Kidney epithelial cell (primary cell): ENCODE data around the gene CRYBA4. TPM values are rescaled to one million over a fixed set of nuclear protein-coding genes. Genes with fewer than 3 reads are reported as not detected.

Source experiments
- DNase-seq: peaks from one replicate; pipeline ENCODE4 v3.0.0-alpha.2; 2010; ENCODE audit warnings: low read depth
- H3K27me3 ChIP-seq: 2 replicates; pipeline ENCODE4 v1.6.0; 2011; ENCODE audit warnings: low read length; ENCODE audit not compliant: control insufficient read depth, insufficient read depth
- H3K36me3 ChIP-seq: 2 replicates; pipeline ENCODE4 v1.5.1; 2011; ENCODE audit warnings: low read length; ENCODE audit not compliant: control insufficient read depth, insufficient read depth
- H3K4me3 ChIP-seq: 2 replicates; pipeline ENCODE4 v1.5.1; 2011; ENCODE audit warnings: low read depth, mild to moderate bottlenecking, control low read depth, low read length
- CTCF ChIP-seq: IDR thresholded peaks from 2 replicates; pipeline ENCODE4 v1.5.1; 2011; ENCODE audit warnings: mild to moderate bottlenecking, moderate library complexity, low read length, control low read depth, inconsistent platforms; ENCODE audit not compliant: insufficient read depth, poor library complexity, severe bottlenecking
- total RNA-seq: library from RNA; depleted of rRNA; stranded (reverse); fragments of >200 nt; gene quantifications from 2 replicates; pipeline ENCODE4 v1.2.3, GENCODE V29; 2015

Gene CRYBA4
- total RNA-seq, 1 donor from 2014 or later = not detected

GRCh38 chr22:26615830-26616435 lies 5.8 kb upstream of the CRYBA4 start:
- no peak for TF ChIP-seq CTCF
- Histone ChIP-seq H3K27me3 (peaks cover 42% of the 10 kb centered on the region), H3K36me3 (no peaks in the 10 kb centered on the region), H3K4me3 (no peak overlapping the region)
- DNase-seq = no peak

GRCh38 chr22:26616650-26617049 lies 5.1 kb upstream of the CRYBA4 start:
- Histone ChIP-seq H3K4me3 (no peak overlapping the region), H3K36me3 (no peaks in the 10 kb centered on the region), H3K27me3 (peaks cover 43% of the 10 kb centered on the region)
- no peak for TF ChIP-seq CTCF
- no peak for DNase-seq

- peaks cover 41% of the 10 kb centered on the region for H3K27me3 ChIP-seq
- no peak for DNase-seq
- no peaks in the 10 kb centered on the region for H3K36me3 ChIP-seq
- no peak within 1 kb of the TSS for H3K4me3 ChIP-seq
- no peak for TF ChIP-seq CTCF
Observed at GRCh38 chr22:26617271-26618199, 4.2 kb upstream of the CRYBA4 start, which contains the start of gene CRYBB1. TSS of gene CRYBB1 (minus strand) at chr22:26618027. CDS start at chr22:26616319, 1,708 bp downstream.

- no peak for TF ChIP-seq CTCF
- no peak overlapping the region for H3K4me3 ChIP-seq
- DNase-seq = no peak
Observed at GRCh38 chr22:26618455-26618854, 3.3 kb upstream of the CRYBA4 start.

GRCh38 chr22:26619510-26619909 lies 2.3 kb upstream of the CRYBA4 start:
- no peaks in the 10 kb centered on the region for H3K36me3 ChIP-seq
- no peak overlapping the region for H3K4me3 ChIP-seq
- TF ChIP-seq CTCF = no peak
- peaks cover 26% of the 10 kb centered on the region for H3K27me3 ChIP-seq
- DNase-seq = no peak

More at GRCh38 chr22:26618455-26618854, 3.3 kb upstream of the CRYBA4 start:
- peaks cover 35% of the 10 kb centered on the region for H3K27me3 ChIP-seq
- no peaks in the 10 kb centered on the region for H3K36me3 ChIP-seq
